ENCODE data around the gene GEMIN7. TPM values are rescaled to one million over a fixed set of nuclear protein-coding genes. Genes with fewer than 3 reads are reported as not detected.

Gene GEMIN7
- polyA plus RNA-seq, 1 donor from 2014 or later, result 26.5 TPM

GRCh38 chr19:45061965-45062364 lies 17.1 kb upstream of the GEMIN7 start:
- Histone ChIP-seq H3F3A (ENCODE audit: insufficient read depth, low read length, poor library complexity, severe bottlenecking) (no peaks in the 10 kb centered on the region), H3K9me2 (ENCODE audit: insufficient read depth, low read length) (no peaks in the 10 kb centered on the region), H3K27ac (ENCODE audit: low read length) (no peak overlapping the region), H3K36me3 (ENCODE audit: insufficient read depth, low read length) (no peaks in the 10 kb centered on the region), H3K4me2 (ENCODE audit: low read length) (no peak overlapping the region), H4K20me1 (ENCODE audit: insufficient read depth) (no peaks in the 10 kb centered on the region), H3K4me3 (ENCODE audit: low read length) (no peak overlapping the region), H3K79me2 (replicated peaks; ENCODE audit: insufficient read depth, low read length) (no peaks in the 10 kb centered on the region), H3K9me3 (ENCODE audit: low read length) (no peaks in the 10 kb centered on the region), H3K9ac (ENCODE audit: low read length) (no peak overlapping the region), H2AFZ (ENCODE audit: low read depth, low read length) (no peak overlapping the region), H3K27me3 (ENCODE audit: insufficient read depth, low read depth, low read length) (no peaks in the 10 kb centered on the region)
- TF ChIP-seq MXI1 (conservative IDR thresholded peaks at IDR 0.05; ENCODE audit: poor library complexity, severe bottlenecking), result no peak
- no peak for TF ChIP-seq REST (IDR thresholded peaks at IDR 0.05; ENCODE audit: borderline replicate concordance)
- TF ChIP-seq POLR2AphosphoS5 (IDR thresholded peaks at IDR 0.05), result no peak
- no peak for TF ChIP-seq RAD21 (conservative IDR thresholded peaks at IDR 0.05)

GRCh38 chr19:45063851-45064801 lies 14.9 kb upstream of the GEMIN7 start:
- H3K4me3 ChIP-seq (ENCODE audit: low read length), result no peak overlapping the region
- H4K20me1 ChIP-seq (ENCODE audit: insufficient read depth), result no peaks in the 10 kb centered on the region
- no peaks in the 10 kb centered on the region for H3K79me2 ChIP-seq (replicated peaks; ENCODE audit: insufficient read depth, low read length)
- H2AFZ ChIP-seq (ENCODE audit: low read depth, low read length), result no peak overlapping the region
- no peak overlapping the region for H3K27ac ChIP-seq (ENCODE audit: low read length)
- H3K4me2 ChIP-seq (ENCODE audit: low read length), result no peak overlapping the region
- H3K27me3 ChIP-seq (ENCODE audit: insufficient read depth, low read depth, low read length), result no peaks in the 10 kb centered on the region
- no peaks in the 10 kb centered on the region for H3F3A ChIP-seq (ENCODE audit: insufficient read depth, low read length, poor library complexity, severe bottlenecking)
- H3K9ac ChIP-seq (ENCODE audit: low read length), result no peak overlapping the region
- H3K9me3 ChIP-seq (ENCODE audit: low read length), result no peaks in the 10 kb centered on the region
- no peaks in the 10 kb centered on the region for H3K9me2 ChIP-seq (ENCODE audit: insufficient read depth, low read length)
- TF ChIP-seq MXI1 (conservative IDR thresholded peaks at IDR 0.05; ENCODE audit: poor library complexity, severe bottlenecking), result no peak
- TF ChIP-seq TAF1 (IDR thresholded peaks at IDR 0.05; ENCODE audit: low read depth), result no peak
- TF ChIP-seq EZH2 (IDR thresholded peaks at IDR 0.05; ENCODE audit: borderline replicate concordance, insufficient read depth, low read length, poor library complexity, severe bottlenecking), result no peak
- TF ChIP-seq REST (IDR thresholded peaks at IDR 0.05; ENCODE audit: borderline replicate concordance), result no peak
- TF ChIP-seq RAD21 (conservative IDR thresholded peaks at IDR 0.05), result no peak
- TF ChIP-seq SMC3 (conservative IDR thresholded peaks at IDR 0.05; ENCODE audit: poor library complexity), result no peak
- TF ChIP-seq EP300 (conservative IDR thresholded peaks at IDR 0.05; ENCODE audit: poor library complexity, severe bottlenecking), result no peak
- no peak for TF ChIP-seq CTCF (IDR thresholded peaks at IDR 0.05; ENCODE audit: poor library complexity, severe bottlenecking)
- TF ChIP-seq POLR2AphosphoS5 (IDR thresholded peaks at IDR 0.05), result no peak
- no peaks in the 10 kb centered on the region for H3K36me3 ChIP-seq (ENCODE audit: insufficient read depth, low read length)
